ENCODE data around the gene TTC33.
"Not testable (repeated sequence)": the region's sequence is repeated elsewhere in the genome, so short reads cannot be mapped to it uniquely, and the experiment has no call there.

Gene TTC33, protein sequence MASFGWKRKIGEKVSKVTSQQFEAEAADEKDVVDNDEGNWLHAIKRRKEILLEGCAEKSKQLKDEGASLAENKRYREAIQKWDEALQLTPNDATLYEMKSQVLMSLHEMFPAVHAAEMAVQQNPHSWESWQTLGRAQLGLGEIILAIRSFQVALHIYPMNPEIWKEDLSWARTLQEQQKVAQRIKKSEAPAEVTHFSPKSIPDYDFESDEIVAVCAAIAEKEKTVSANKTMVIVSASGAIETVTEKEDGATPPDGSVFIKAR

DNA sequence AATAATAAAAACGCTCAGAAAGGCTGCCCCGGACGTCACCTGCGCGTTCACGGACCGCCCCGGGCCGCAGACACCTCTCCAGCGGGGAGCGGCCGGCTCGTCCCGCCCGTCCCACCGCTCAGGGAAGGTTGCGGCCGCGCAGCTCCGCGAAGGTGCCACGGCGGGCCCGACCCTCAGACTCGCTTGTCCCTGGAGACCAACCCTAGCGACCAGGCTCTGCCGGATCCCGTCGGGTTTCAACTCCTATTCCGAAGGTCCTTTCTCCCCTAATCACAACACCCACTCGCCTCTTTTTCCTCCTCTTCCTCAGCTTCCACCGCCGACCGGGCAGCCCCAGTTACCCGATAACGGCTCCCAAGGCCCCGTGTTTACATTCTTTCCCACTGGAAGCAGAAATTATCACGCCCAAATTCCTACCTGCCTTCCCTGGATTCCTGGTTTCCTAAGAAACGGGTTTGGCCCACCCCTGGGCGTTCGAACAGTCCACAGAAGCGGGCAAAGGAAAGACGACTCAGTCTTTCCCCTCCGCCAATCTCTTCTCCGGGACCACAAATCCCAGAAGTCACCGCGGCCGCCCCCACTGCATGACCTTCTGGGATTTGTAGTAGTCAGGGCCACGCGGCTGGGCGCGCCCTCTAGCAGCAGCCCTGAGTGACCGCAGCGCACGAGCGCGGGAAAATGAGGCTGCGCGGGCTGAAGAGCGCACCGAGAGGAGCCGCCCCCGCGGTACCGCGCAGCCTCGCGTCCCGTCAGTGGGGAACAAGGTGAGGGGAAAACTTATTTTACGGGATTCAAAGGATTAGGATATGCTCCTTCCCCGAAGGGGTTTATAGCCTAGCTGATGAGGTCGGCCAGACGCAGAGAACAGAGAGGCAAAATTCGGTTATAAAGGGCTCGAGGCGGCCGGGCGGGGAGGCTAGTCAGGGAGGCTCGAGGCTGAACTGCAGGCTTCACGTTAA lies at the start of gene TTC33:
TTC33 (minus strand) TSS at position 555 of the 959 bp plus-strand sequence. CDS start 8,943 bp downstream, outside the sequence.
- FAIRE-seq = peak; percentile 10

DNA sequence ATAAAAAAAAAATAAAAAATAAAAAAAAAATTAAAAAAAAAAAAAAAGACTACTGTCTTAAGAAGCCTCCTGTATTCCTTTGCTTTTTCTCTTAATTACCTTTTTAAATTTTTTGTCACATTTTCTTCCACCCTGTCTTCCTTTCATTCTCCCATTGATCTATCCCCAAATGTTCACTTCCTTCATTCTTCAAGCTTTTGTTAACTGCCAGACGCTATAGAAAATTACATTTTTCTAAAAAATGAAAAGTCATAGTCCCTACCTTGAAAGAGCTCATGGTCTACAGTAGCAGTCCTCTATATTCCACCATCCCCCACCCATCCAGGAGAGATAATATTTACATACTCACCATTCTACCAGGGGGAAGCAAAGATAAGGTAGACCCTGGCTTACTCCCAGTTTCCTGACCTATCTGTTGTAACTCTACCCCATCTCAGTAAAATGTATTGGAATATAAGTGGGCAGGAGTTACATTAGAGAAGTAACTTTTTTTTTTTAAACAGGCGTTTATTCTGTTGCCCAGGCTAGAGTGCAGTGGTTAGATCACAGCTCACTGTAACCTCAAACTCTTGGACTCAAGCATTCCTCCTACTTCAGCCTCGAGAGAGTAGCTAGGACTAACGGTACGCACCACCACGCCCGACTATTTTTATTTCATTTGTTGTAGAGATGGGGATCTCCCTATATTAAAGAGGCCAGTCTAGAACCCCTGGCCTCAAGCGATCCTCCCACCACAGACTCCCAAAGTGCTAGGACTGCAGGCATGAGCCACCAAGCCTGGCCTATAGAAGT lies 46.2 kb upstream of the TTC33 start:
- FAIRE-seq = no peak

DNA sequence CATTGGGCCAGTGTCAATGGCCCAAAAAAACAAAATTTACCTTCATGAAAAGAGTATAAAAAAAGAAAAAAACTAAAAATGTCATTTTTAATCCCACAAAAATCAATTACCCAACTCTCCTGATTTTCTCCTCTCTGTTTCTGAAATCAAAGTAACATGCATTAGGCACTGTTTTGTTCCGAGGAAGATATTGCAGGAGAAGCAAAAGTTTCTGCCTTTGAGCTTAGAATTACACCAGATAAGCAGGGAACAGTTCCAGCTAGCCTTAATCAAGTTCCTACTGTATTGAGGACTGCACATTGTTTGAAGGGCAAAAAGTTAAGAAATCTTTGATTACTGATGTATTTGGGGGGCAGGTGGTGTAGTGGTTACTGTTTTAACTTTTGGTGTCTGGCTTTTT lies 43.5 kb upstream of the TTC33 start:
- FAIRE-seq = no peak

DNA sequence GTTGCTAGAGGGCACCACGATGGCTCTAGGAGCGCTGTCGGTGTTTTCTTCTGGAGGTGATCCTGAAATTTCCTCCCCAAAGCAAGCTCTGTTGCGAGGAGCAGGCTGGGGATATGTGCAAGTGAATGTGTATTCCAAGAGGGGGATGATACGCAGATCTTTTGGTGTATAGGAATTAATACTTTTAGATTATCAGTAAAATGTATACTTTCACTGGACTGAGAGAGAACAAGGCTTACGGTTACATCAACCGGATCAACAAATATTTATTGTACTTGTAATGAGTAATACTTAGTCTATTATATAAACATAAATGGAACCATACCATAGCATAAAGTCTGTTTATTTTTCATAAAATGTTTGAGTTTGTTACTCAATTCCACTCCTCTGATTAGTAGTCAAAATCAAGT lies 43.0 kb upstream of the TTC33 start:
- FAIRE-seq = no peak

DNA sequence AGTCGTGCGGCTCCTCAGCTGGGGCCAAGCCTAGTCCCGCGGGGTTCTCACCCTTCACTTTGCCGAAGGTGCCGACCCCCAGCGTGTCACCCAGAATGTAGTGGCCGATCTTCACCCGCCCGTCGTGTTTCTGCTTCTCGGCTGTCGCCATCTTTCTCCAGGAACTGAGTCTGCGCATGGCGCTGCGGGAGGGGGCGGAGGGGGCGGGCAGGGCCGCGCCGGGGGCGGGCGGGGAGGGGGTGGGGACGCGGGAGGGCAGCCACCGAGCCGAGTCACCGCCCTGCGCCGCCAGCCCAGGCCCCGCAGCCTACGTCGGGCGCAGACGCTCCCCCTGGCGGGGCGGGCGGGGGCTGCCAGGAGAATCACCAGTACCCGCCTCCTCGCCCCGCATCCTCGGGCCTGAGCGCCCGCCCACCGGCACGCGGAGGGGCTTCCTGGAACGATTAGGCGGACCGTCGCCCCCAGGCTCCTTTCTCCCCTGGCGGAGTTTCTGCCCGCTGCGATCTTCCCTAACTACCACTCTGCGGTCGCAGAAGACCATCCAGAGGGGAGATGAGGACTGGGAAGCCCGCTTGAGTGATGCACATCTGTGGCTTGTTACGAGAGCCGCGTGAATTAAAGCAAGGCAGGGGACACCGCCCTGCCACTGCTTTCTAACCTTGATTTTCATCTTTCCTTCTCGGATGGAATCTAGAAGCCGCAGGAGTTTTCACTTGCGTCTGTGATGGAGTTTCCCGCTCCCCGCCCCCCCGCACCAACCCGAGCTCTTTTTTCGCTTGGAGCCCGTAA lies 42.4 kb upstream of the TTC33 start, which contains the start of gene PRKAA1:
PRKAA1 (minus strand) TSS at position 363 of the 789 bp plus-strand sequence; CDS start at position 178, 185 bp downstream.
- no peak for FAIRE-seq

DNA sequence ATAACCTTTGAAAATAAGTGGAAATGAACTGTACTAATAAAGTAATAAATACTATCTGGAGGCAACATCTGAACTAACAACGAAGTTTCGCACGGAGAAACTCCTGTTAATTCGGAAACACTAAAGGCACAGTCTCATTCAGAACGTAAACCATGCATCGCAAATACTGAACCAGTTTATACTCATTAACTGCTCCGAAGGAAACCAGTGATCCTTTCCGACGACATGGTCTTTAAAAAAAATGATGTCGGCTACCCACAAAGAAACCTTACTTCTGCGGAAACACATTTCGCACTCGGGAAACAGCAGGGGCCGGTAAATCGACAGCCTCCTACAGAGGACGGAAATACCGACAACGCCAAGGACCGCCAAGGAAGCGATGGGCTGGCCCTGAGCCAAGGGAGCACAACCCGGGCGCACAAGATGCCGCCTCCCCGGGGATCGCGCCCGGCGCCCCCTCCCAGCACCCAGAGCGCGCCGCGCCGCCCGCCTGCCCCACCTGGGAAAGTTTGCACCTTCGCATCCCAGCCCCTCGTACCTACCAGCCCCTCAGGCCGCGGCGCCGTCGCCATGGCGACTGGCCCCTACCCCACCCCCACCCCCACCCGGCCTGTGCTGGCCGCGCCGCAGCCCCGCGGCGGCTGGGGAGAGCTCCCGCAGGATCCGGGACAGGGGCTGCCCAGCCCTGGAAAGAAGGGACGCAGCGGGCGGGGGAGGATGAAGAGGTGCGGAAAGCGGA lies 41.7 kb upstream of the TTC33 start:
- no peak for FAIRE-seq

DNA sequence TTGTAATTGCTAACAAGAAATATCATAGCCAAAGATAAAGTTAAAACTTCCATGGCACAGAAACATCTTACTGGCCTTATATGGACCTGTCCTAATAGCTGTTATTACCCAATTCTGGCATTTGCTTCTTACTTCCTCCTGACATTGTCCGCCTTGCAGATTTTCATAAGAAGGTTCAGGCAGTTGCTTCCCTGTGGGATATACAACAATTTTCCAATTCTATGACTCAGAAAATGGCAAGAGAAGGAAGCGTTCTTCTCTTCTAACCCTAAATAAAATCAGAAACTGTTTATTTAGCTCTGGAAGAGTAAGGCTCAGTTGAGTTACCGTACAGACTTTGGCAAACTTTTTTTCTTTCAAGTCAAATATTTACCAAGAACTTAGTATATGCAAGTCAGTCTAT lies 40.7 kb upstream of the TTC33 start:
- FAIRE-seq = no peak

DNA sequence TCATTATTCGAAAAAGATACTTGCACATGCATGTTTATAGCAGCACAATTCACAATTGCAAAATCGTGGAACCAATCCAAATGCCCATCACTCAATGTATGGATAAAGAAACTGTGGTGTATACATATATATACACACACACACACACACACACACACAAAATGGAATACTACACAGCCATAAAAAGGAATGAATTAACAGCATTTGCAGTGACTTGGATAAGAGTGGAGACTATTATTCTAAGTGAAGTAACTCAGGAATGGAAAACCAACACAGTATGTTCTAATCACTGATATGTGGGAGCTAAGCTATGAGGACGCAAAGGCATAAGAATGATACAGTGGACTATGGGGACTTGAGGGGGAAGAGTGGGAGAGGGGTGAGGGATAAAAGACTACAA lies 39.1 kb upstream of the TTC33 start:
- not testable (repeated sequence) for FAIRE-seq

DNA sequence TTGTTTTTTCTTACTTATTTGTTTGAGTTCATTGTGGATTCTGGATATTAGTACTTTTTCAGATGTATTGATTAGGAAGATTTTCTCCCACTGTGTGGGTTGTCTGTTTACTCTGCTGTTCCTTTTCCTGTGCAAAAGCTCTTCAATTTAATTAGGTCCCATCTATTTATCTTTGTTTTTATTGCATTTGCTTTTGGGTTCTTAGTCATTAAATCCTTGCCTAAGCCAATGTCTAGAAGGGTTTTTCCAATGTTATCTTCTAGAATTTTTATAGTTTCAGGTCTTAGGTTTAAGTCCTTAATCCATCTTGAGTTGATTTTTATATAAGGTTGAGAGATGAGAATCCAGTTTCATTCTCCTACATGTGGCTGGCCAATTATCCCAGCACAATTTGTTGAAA lies 38.6 kb upstream of the TTC33 start:
- not testable (repeated sequence) for FAIRE-seq

DNA sequence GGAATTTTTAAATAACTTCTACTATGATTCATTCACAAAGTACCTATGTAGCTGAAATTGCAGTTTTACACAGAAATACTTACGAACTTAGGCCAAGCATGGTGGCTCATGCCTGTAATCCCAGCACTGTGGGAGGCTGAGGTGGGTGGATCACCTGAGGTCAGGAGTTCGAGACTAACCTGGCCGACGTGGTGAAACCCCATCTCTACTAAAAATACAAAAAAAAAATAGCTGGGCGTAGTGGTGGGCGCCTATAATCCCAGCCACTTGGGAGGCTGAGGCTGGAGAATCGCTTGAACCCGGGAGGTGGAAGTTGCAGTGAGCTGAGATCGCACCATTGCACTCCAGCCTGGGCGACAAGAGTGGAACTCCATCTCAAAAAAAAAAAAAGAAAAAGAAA lies 36.9 kb upstream of the TTC33 start:
- FAIRE-seq = not testable (repeated sequence)

DNA sequence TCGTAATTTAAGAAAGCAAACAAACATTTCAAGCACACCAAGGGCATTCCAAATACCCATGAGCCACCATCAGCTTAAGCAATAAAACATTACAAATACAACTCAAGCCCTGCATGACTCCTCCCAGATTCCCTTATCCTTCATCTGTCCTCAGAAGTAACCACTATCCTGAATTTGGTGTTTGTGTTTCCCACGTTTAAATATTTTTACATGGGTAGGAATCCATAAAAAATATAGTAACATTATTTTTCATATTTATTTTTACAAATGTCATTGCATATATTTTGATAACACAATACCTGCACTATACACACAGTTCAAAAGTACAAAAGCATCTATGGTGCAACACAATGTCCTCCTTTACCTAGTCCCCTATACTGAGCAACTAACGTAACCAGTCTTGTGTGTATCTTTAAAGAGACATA lies 36.0 kb upstream of the TTC33 start:
- FAIRE-seq = no peak

DNA sequence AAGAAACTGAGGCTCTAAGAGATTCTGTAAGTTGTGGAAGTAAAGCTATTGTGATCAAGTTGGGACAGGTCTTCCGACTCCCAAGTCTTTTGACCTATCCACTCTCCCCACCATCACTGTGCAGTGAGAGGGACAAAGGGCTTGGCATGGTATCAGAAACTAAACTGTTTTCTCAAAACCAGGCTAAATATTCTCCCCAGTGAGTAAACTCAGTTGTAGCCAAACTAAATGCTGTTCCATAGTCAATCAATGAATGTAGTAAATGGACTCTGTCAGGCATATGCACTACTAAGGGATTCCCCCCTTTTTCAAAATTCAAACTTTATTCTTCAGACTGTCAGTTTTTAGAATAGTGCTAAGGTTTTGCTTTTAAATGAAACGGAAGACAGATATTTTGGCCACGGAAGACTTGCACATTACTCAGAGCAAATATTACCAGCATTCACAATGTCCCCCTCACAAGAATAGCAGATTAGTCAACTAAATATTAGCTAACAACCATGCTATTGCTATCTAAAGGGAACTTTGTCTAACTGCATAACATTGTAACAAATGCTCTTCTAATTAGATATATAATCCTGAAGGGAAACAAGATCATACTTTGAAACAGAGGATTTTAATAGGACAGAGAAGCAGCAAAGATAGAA lies 35.3 kb upstream of the TTC33 start:
- FAIRE-seq = no peak

DNA sequence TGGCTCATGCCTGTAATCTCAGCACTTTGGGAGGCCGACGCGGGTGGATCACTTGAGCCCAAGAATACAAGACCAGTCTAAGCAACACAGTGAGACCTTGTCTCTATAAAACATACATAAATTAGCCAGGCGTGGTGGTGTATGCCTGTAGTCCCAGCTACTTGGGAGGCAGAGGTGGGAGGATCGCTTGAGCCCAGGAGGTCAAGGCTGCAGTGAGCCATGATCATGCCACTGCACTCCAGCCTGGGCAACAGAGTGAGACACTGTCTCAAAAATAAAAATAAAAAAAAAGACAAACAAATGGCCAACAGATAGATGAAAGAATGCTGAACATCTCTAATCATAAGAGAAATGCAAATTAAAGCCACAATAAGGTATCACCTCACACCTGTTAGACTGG lies 33.2 kb upstream of the TTC33 start:
- FAIRE-seq = not testable (repeated sequence)

DNA sequence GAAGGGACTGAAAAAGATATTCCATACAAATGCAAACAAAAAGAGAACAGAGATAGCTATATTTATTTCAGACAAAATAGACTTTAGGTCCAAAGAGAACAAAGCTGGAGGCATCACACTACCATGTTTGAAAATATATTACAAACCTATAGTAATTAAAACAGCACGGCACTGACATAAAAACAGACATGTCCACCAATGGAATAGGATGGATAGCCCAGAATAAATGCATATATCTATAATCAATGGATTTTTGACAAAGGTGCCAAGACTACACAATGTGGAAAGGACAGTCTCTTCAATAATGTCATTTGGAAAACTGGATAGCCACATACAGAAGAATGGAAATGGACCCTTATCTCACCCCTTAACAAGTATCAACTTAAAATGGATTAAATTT lies 32.2 kb upstream of the TTC33 start:
- FAIRE-seq = no peak

DNA sequence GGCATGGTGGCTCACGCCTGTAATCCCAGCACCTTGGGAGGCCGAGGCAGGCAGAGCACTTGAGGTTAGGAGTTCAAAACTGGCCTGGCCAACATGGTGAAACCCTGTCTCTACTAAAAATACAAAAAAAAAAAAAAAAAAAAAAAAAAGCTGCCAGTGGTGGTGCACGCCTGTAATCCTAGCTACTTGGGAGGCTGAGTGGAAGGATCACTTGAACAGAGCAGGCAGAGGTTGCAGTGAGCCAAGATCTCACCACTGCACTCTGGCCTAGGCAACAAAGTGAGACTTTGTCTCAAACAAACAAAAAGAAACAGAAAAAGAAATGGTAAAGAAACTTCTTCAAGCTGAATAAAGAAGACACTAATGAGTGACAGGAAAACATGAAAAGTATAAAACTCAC lies 30.9 kb upstream of the TTC33 start:
- FAIRE-seq = not testable (repeated sequence)

DNA sequence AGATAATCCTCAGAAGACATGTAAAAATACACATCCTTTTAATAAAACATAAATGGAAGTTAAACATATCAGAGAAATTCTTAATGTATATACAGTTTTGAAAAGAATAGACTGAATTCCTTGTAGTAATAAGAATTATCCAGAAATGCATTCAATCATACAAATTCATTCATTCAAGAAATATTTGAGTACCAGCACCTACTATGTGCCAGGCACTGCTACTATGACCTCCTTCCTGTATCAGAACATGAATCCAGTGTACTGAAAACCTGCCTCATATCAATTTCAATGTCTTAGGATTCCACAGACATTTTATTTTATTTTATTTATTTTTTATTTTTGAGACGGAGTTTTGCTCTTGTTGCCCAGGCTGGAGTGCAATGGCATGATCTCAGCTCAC lies 29.2 kb upstream of the TTC33 start:
- no peak for FAIRE-seq

DNA sequence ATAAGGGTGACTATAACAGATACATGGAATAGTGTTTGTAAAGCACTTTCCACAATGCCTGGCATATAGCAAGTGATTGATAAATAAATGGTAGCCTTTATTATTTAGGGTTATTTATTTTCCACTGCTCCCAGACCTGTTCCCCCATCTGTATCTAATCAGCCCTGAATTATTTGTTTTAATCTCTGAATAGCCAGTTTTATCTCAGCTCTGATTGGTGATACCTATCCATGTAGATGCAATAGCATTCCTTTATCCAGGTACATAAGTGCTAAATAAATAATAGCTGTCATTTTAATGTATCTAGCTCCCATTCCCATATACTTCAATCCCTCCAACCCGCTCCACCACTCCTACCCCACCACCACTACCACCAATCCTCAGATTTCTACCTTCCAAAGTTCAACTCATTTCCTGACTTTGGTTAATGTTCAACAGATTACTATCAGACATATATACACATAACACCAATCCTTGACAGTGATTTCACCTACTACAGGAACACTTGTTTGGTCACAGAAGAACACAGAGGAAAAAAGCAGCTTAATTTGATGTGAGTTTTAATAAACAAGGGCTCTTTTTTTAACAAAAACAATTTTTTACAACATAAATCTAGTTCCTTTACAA lies 28.4 kb upstream of the TTC33 start:
- FAIRE-seq = peak; percentile 84

DNA sequence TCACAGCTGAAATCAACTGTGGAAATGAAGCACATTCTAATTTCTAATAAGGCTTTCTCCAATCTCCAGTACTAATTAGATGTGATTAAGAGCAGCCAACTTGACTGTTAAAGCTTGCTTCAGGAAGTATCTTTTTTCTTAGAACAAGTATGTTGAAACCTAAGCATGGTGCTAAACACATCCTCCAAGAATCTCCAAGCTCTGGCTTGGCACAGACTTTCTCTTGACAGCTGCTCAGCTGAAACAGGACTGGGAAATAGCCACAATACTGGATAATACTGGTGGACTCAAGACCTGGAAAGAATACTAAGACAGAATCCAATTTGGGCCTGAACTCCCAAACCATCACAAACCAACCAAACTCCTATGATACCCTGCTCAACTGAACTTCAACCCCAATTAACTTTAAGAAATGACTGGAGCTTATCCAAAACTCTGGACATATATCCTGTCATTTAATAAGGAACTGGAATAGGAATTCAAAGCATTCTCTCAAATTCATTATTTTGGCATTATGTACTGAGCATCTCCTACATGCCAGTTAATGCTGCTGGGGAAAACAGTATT lies 26.2 kb upstream of the TTC33 start:
- no peak for FAIRE-seq

DNA sequence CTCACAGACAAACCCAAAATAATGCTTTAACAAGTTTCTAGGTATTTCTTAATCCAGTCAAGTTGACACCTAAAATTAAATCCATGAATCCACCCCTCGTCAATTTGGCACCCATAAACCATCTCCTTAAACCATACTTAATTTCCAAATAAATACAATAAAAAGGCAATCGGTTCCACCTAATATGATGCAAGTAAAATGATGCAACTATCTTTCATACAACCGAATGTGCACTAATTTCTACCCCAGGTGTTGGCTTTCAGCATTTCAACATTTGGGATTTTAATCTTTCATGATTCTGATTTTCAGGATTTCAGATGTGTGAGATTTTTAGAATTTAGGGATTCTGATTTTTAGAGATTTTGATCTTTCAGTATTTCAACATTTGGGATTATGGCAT lies 25.1 kb upstream of the TTC33 start:
- no peak for FAIRE-seq

DNA sequence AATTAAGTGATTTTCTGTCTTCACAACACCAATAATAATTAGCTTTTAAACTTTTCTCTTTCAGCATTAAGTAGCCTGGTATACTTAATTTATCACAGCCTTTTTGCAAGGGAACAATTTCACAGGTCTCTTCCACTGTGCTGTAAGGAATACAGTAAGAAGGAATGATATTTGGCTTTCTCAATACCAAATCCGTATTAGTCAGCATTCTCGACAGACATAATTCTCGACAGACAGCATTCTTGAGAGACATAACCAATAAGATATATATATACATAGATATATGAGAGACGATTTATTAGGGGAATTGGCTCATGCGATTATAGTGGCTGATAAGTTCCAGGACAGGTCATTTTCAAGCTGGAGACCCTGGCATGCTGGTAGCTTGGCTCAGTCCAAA lies 24.4 kb upstream of the TTC33 start:
- no peak for FAIRE-seq
